Left lung (tissue), 10 donors: ENCODE data around the gene LY86. TPM values are rescaled to one million over a fixed set of nuclear protein-coding genes. Genes with fewer than 3 reads are reported as not detected.

Experiments
- ATAC-seq: fragments of 200-7000 bp; cut with Tn5 transposase; one replicate; pipeline ENCODE4 v1.9.1; 2020; ENCODE audit warnings: moderate library complexity
- DNase-seq, 4 donors: peaks; one replicate each; pipeline ENCODE4 v3.0.0-alpha.2; 2013 to 2020
- H3K27ac ChIP-seq, 2 donors: fragments of 200-600 bp; sonication (generic) in 1 of 2; one replicate each; pipeline versions ENCODE4 v1.5.0 to v1.8.0; 2020 to 2021
- H3K27me3 ChIP-seq, 2 donors: fragments of 200-600 bp; sonication (generic) in 1 of 2; one replicate each; pipeline versions ENCODE4 v1.5.0 to v1.8.0; 2020 to 2021
- H3K36me3 ChIP-seq, 2 donors: fragments of 200-600 bp; sonication (generic) in 1 of 2; one replicate each; pipeline versions ENCODE4 v1.5.0 to v1.8.0; 2020 to 2021
- H3K4me1 ChIP-seq, 2 donors: fragments of 200-600 bp; one replicate each; pipeline ENCODE4 v1.8.0; 2021
- H3K4me3 ChIP-seq, 2 donors: fragments of 200-600 bp; sonication (generic) in 1 of 2; one replicate each; pipeline versions ENCODE4 v1.5.0 to v1.8.0; 2020 to 2021; ENCODE audit warnings: mild to moderate bottlenecking in 1 of 2
- H3K9me3 ChIP-seq, 2 donors: fragments of 200-600 bp; sonication (generic) in 1 of 2; one replicate each; pipeline versions ENCODE4 v1.5.0 to v1.8.0; 2020 to 2021
- CTCF ChIP-seq, 2 donors: fragments of 200-600 bp; sonication (generic) in 1 of 2; IDR thresholded peaks; one replicate each; pipeline versions ENCODE4 v1.5.0 to v1.8.0; 2021; ENCODE audit warnings: antibody characterized with exemption in 2 of 2
- intact Hi-C, 2 donors: fragments of 100-400 bp; cut with DNase I; formaldehyde crosslinking; loops; one replicate each; pipeline versions ENCODE4 v1.11.2 to v1.14.2; 2022
- polyA plus RNA-seq, 6 donors: library from polyadenylated mRNA; unstranded; fragments of 120-200 nt; gene quantifications; one replicate each; pipeline ENCODE4 v1.2.1, GENCODE V29; 2013; ENCODE audit not compliant: insufficient read length in 6 of 6
- total RNA-seq, 2 donors: library from RNA; stranded (reverse); fragmentation: NEBNext Ultra II Directional; extraction: Animal tissue kit (Norgen Biotek cat#: 25700); gene quantifications; one replicate each; pipeline ENCODE4 v1.2.1, GENCODE V29; 2021
- donor health status: DM: no; HTN: yes; CAD: no.
- donor health status: DM: no; HTN: no; CAD: no.

The LY86 gene
- total and polyA plus RNA-seq, 8 donors = 1.4 to 11.1 (median 2.2) TPM

- Histone ChIP-seq H3K4me3 (peak overlapping the region in 1 of 2 donors; percentile 28), H3K4me1 (peaks cover 0 to 52% of the 10 kb centered on the region in 2 donors), H3K36me3 (no peaks in the 10 kb centered on the region), H3K9me3 (no peaks in the 10 kb centered on the region), H3K27me3 (no peaks in the 10 kb centered on the region), H3K27ac (peak overlapping the region in 1 of 2 donors; percentile 57)
- no peak for DNase-seq
- ATAC-seq = no peak
- intact Hi-C loops = no loop called here
- TF ChIP-seq CTCF (IDR thresholded peaks at IDR 0.05) = no peak
Measured at GRCh38 chr6:6588924-6589709, 597 bp downstream of the LY86 start.

- H3K4me3 ChIP-seq = no peak overlapping the region
- ATAC-seq (no peak), DNase-seq (no peak)
- no peaks in the 10 kb centered on the region for H3K27me3 ChIP-seq
- no peaks in the 10 kb centered on the region for H3K9me3 ChIP-seq
- TF ChIP-seq CTCF (IDR thresholded peaks at IDR 0.05) = no peak
- no peaks in the 10 kb centered on the region for H3K36me3 ChIP-seq
- intact Hi-C loops = no loop called here
- no peak overlapping the region for H3K27ac ChIP-seq
- peaks cover 0 to 53% of the 10 kb centered on the region in 2 donors for H3K4me1 ChIP-seq
Measured at GRCh38 chr6:6590530-6590929, 2.0 kb downstream of the LY86 start.

GRCh38 chr6:6591778-6592465 lies 3.4 kb downstream of the LY86 start:
- DNase-seq (peak in 1 of 4 donors; percentile 71), ATAC-seq (peak; percentile 81)
- peak overlapping the region; percentile 36 to 92 for H3K27ac ChIP-seq
- intact Hi-C loops = no loop called here
- no peak for TF ChIP-seq CTCF (IDR thresholded peaks at IDR 0.05)
- no peaks in the 10 kb centered on the region for H3K27me3 ChIP-seq
- no peak overlapping the region for H3K4me3 ChIP-seq
- H3K4me1 ChIP-seq = peaks cover 0 to 65% of the 10 kb centered on the region in 2 donors
- H3K36me3 ChIP-seq = no peaks in the 10 kb centered on the region
- H3K9me3 ChIP-seq = no peaks in the 10 kb centered on the region

- H3K36me3 ChIP-seq = no peaks in the 10 kb centered on the region
- H3K4me1 ChIP-seq = peaks cover 0 to 61% of the 10 kb centered on the region in 2 donors
- H3K27ac ChIP-seq = peak overlapping the region; percentile 36 to 92
- ATAC-seq (no peak), DNase-seq (no peak)
- intact Hi-C loops = no loop called here
- H3K4me3 ChIP-seq = no peak overlapping the region
- no peak for TF ChIP-seq CTCF (IDR thresholded peaks at IDR 0.05)
- no peaks in the 10 kb centered on the region for H3K9me3 ChIP-seq
- H3K27me3 ChIP-seq = no peaks in the 10 kb centered on the region
Measured at GRCh38 chr6:6592826-6593475, 4.4 kb downstream of the LY86 start.
